HepG2 (cell line): ENCODE data around the gene SLC9A5. TPM values are rescaled to one million over a fixed set of nuclear protein-coding genes. Genes with fewer than 3 reads are reported as not detected.

Source experiments
- ATAC-seq: fragments of 200-7000 bp; cut with Tn5 transposase; 3 replicates; pipeline ENCODE4 v1.9.1; 2020; ENCODE audit warnings: mild to moderate bottlenecking, moderate library complexity
- BruUV-seq: library from RNA; stranded (reverse); fragments of 400-500 nt; replicated peaks from 2 replicates; lab custom pipeline; 2021; lab: Mats Ljungman, UMichigan
- CTCF ChIA-PET: fragments of 300-600 bp; formaldehyde crosslinking; extraction: SDS; loops from one replicate; lab custom pipeline; 2021; ENCODE audit warnings: low total read pairs, inconsistent platforms, low intra/inter-chr PET ratio; lab: Yijun Ruan, JAX
- POLR2A ChIA-PET: fragments of 350-600 bp; sonication (Branson Sonifier 250); formaldehyde crosslinking; loops from one replicate; lab custom pipeline; 2020; ENCODE audit warnings: antibody characterized with exemption, inconsistent platforms; lab: Yijun Ruan, JAX
- DNase-seq: peaks from one replicate; pipeline ENCODE4 v3.0.0-alpha.2; 2015; ENCODE audit warnings: low spot score
- FAIRE-seq: peaks from 3 replicates; lab custom pipeline; 2011; peaks lifted over from hg19 to GRCh38; lab: Jason Lieb, UNC
- H2AFZ ChIP-seq: one replicate; pipeline ENCODE4 v1.6.1; 2011; ENCODE audit warnings: low read length, inconsistent platforms
- H3K27ac ChIP-seq: fragments of 300-600 bp; 3 replicates; pipeline ENCODE4 v1.8.0; 2011; ENCODE audit warnings: mixed run types, mild to moderate bottlenecking, mixed read lengths, low read length, inconsistent platforms; ENCODE audit not compliant: insufficient read depth; ENCODE audit errors: extremely low read length
- H3K27me3 ChIP-seq, 2 experiments: fragments of 200-600 bp in 1 of 2; 2 replicates in 1 of 2; 3 replicates in 1 of 2; pipeline versions ENCODE4 v1.6.0 to v1.8.0; 2011; ENCODE audit warnings: low read length in 2 of 2, mild to moderate bottlenecking in 2 of 2, moderate library complexity in 2 of 2, inconsistent platforms in 1 of 2; ENCODE audit not compliant: insufficient read depth in 2 of 2, control insufficient read depth in 1 of 2
- H3K36me3 ChIP-seq, 2 experiments: fragments of 200-600 bp in 1 of 2; replicated peaks in 1 of 2; 2 replicates in 1 of 2; 3 replicates in 1 of 2; pipeline versions ENCODE4 v1.5.1 to v1.8.0; 2011; ENCODE audit warnings: low read length in 2 of 2, inconsistent platforms in 1 of 2; ENCODE audit not compliant: insufficient read depth in 2 of 2, control insufficient read depth in 1 of 2
- H3K4me1 ChIP-seq: 2 replicates; pipeline ENCODE4 v1.5.1; 2012; ENCODE audit warnings: low read length, inconsistent platforms; ENCODE audit not compliant: insufficient read depth
- H3K4me2 ChIP-seq: 2 replicates; pipeline ENCODE4 v1.6.0; 2011; ENCODE audit warnings: low read depth, low read length, inconsistent platforms
- H3K4me3 ChIP-seq, 3 experiments: fragments of 200-600 bp in 1 of 3; sonication (generic), shearing (Covaris generic) in 1 of 3; replicated peaks in 1 of 3; 2 replicates each; pipeline ENCODE4 v1.5.1; 2011 to 2016; ENCODE audit warnings: low read length in 3 of 3, inconsistent platforms in 2 of 3, low read depth in 2 of 3, mild to moderate bottlenecking in 2 of 3, control low read depth in 1 of 3, mixed read lengths in 1 of 3; ENCODE audit not compliant: insufficient read depth in 1 of 3
- H3K79me2 ChIP-seq: one replicate; pipeline ENCODE4 v1.6.1; 2011; ENCODE audit warnings: low read length, inconsistent platforms; ENCODE audit not compliant: insufficient read depth
- H3K9ac ChIP-seq: 2 replicates; pipeline ENCODE4 v1.6.0; 2011; ENCODE audit warnings: mild to moderate bottlenecking, low read depth, low read length, inconsistent platforms; ENCODE audit not compliant: insufficient read depth
- H3K9me3 ChIP-seq: 2 replicates; pipeline ENCODE4 v1.5.1; 2012; ENCODE audit warnings: mild to moderate bottlenecking, low read length
- H4K20me1 ChIP-seq: 2 replicates; pipeline ENCODE4 v1.6.0; 2011; ENCODE audit warnings: inconsistent platforms, mild to moderate bottlenecking, low read length, moderate library complexity; ENCODE audit not compliant: insufficient read depth
- ARHGAP35 ChIP-seq: sonication (generic); formaldehyde crosslinking; IDR thresholded peaks from 2 replicates; pipeline ENCODE4 v1.9.0; 2022; ENCODE audit warnings: mild to moderate bottlenecking, inconsistent platforms, moderate library complexity, missing genetic modification reagents, borderline replicate concordance
- ATF6 ChIP-seq: sonication (generic); formaldehyde crosslinking; conservative IDR thresholded peaks from 2 replicates; pipeline ENCODE4 v1.4.0; 2020; ENCODE audit warnings: missing genetic modification reagents
- CEBPB ChIP-seq: IDR thresholded peaks from 2 replicates; pipeline ENCODE4 v1.6.1; 2011; ENCODE audit warnings: low read depth, low read length, improper control_type of control experiment, borderline replicate concordance
- DMAP1 ChIP-seq: IDR thresholded peaks from 2 replicates; pipeline ENCODE4 v1.6.1; 2016
- DPF2 ChIP-seq: sonication (generic); formaldehyde crosslinking; IDR thresholded peaks from 2 replicates; pipeline ENCODE4 v1.4.0; 2020; ENCODE audit warnings: mild to moderate bottlenecking, low read depth, missing genetic modification reagents, borderline replicate concordance
- ELF1 ChIP-seq: sonication (generic); formaldehyde crosslinking; IDR thresholded peaks from 2 replicates; pipeline ENCODE4 v1.4.0; 2020; ENCODE audit warnings: missing genetic modification reagents
- SNRNP70 ChIP-seq: fragments of 200-400 bp; formaldehyde crosslinking; IDR thresholded peaks from 2 replicates; pipeline ENCODE4 v1.6.1; 2017; ENCODE audit warnings: mild to moderate bottlenecking, low read depth, low read length, moderate library complexity
- TAF1 ChIP-seq: sonication (generic); formaldehyde crosslinking; IDR thresholded peaks from 2 replicates; pipeline ENCODE4 v1.4.0; 2020; ENCODE audit warnings: missing genetic modification reagents
- TEAD3 ChIP-seq: optimal IDR thresholded peaks from 2 replicates; pipeline ENCODE3; 2016; ENCODE audit warnings: borderline replicate concordance
- THAP7 ChIP-seq: sonication (generic); formaldehyde crosslinking; IDR thresholded peaks from 2 replicates; pipeline ENCODE4 v1.8.1; 2023; ENCODE audit warnings: mild to moderate bottlenecking, missing genetic modification reagents
- ZEB1 ChIP-seq: IDR thresholded peaks from 2 replicates; pipeline ENCODE4 v1.6.1; 2012; ENCODE audit warnings: mild to moderate bottlenecking, low read depth, inconsistent platforms; ENCODE audit not compliant: insufficient replicate concordance
- ZFYVE20 ChIP-seq: sonication (generic); formaldehyde crosslinking; IDR thresholded peaks from 2 replicates; pipeline ENCODE4 v1.8.0; 2023; ENCODE audit warnings: low read depth, mild to moderate bottlenecking, moderate library complexity, missing genetic modification reagents, borderline replicate concordance
- ZMAT3 ChIP-seq: sonication (generic); formaldehyde crosslinking; conservative IDR thresholded peaks from 2 replicates; pipeline ENCODE4 v1.7.0; 2021; ENCODE audit warnings: missing genetic modification reagents
- ZNF230 ChIP-seq: sonication (generic); formaldehyde crosslinking; IDR thresholded peaks from 2 replicates; pipeline ENCODE4 v1.4.0; 2020; ENCODE audit warnings: mild to moderate bottlenecking, missing genetic modification reagents
- ZNF235 ChIP-seq: sonication (generic); formaldehyde crosslinking; IDR thresholded peaks from 2 replicates; pipeline ENCODE4 v1.8.1; 2023; ENCODE audit warnings: mild to moderate bottlenecking, missing genetic modification reagents, borderline replicate concordance
- ZNF260 ChIP-seq: sonication (generic); formaldehyde crosslinking; IDR thresholded peaks from 2 replicates; pipeline ENCODE4 v1.4.0; 2020; ENCODE audit warnings: missing genetic modification reagents, low read depth, mild to moderate bottlenecking, borderline replicate concordance
- ZNF343 ChIP-seq: sonication (generic); formaldehyde crosslinking; IDR thresholded peaks from 2 replicates; pipeline ENCODE4 v1.4.0; 2020; ENCODE audit warnings: mild to moderate bottlenecking, missing genetic modification reagents
- ZNF430 ChIP-seq: sonication (generic); formaldehyde crosslinking; IDR thresholded peaks from 2 replicates; pipeline ENCODE4 v1.9.0; 2021; ENCODE audit warnings: mild to moderate bottlenecking, missing genetic modification reagents
- ZNF546 ChIP-seq: sonication (generic); formaldehyde crosslinking; conservative IDR thresholded peaks from 2 replicates; pipeline ENCODE4 v1.8.1; 2023; ENCODE audit warnings: mild to moderate bottlenecking, missing genetic modification reagents
- ZNF552 ChIP-seq: sonication (generic); formaldehyde crosslinking; IDR thresholded peaks from 2 replicates; pipeline ENCODE4 v1.9.0; 2022; ENCODE audit warnings: missing genetic modification reagents, mild to moderate bottlenecking, borderline replicate concordance
- ZNF768 ChIP-seq: sonication (generic); formaldehyde crosslinking; IDR thresholded peaks from 2 replicates; pipeline ENCODE4 v1.4.0; 2020; ENCODE audit warnings: missing genetic modification reagents
- ZNF781 ChIP-seq: sonication (generic); formaldehyde crosslinking; IDR thresholded peaks from 2 replicates; pipeline ENCODE4 v1.5.1; 2020; ENCODE audit warnings: borderline replicate concordance, mild to moderate bottlenecking, missing genetic modification reagents; ENCODE audit errors: not compliant biosample characterization
- WGBS: methylation state at CpG from one replicate; pipeline ENCODE4 v1.1.6; 2017; ENCODE audit warnings: low lambda C conversion rate; 5-methylcytosine and 5-hydroxymethylcytosine counted together
- in situ Hi-C: cut with HindIII; loops from 2 replicates; pipeline ENCODE4 v1.10.0; 2017; ENCODE audit warnings: low pct_unique_long_range_greater_than_20kb; ENCODE audit not compliant: extremely low pct_ligation_motif_present
- intact Hi-C: fragments of 100-400 bp; cut with micrococcal nuclease; formaldehyde crosslinking; loops from one replicate; pipeline ENCODE4 v1.10.0; 2022; ENCODE audit not compliant: unreplicated experiment
- polyA plus RNA-seq, 8 experiments: library from polyadenylated mRNA; depleted of rRNA in 3 of 8; stranded (reverse) in 7 of 8; unstranded in 1 of 8; fragments of >200 nt; fragmentation: Illumina TruSeq in 4 of 8; extraction: Trizol in 4 of 8; gene quantifications; 2 replicates each; pipeline versions ENCODE4 v1.2.1 to v1.2.3, GENCODE V29; 2011 to 2016; ENCODE audit warnings: low read depth in 4 of 8, missing spikeins in 1 of 8, mixed read lengths in 1 of 8; ENCODE audit not compliant: insufficient read depth in 1 of 8
- total RNA-seq, 5 experiments: library from RNA; depleted of rRNA; stranded (reverse); fragments of >200 nt; fragmentation: Illumina TruSeq; extraction: Trizol; gene quantifications; 2 replicates each; pipeline ENCODE4 v1.2.3, GENCODE V29; 2016; ENCODE audit warnings: low read depth in 1 of 5

SLC9A5 gene
- total and polyA plus RNA-seq, 2 of the 13 experiments (the other 11 are each of a cell fraction or from before 2014, with no cell fraction given) = 0.58 to 1.4 TPM

GRCh38 chr16:67246756-67247191, 2.0 kb upstream of the SLC9A5 start:
- Histone ChIP-seq H3K4me3 (peak overlapping the region; percentile 63 to 85 (median 82)), H3K4me2 (peak overlapping the region; percentile 97), H3K4me1 (peaks cover 60% of the 10 kb centered on the region), H4K20me1 (no peaks in the 10 kb centered on the region), H3K9ac (peak overlapping the region; percentile 69), H3K36me3 (peaks cover 0 to 2% of the 10 kb centered on the region in 2 experiments; a peak in 2 of 5 replicates), H3K27ac (peak overlapping the region; percentile 73), H2AFZ (no peak overlapping the region), H3K27me3 (peaks cover 0 to 22% of the 10 kb centered on the region in 2 experiments; a peak in 3 of 5 replicates), H3K79me2 (no peaks in the 10 kb centered on the region), H3K9me3 (no peaks in the 10 kb centered on the region)
- no TSS peak for BruUV-seq
- peak; percentile 36 for ATAC-seq
- POLR2A ChIA-PET = interaction anchor here (1.0 to 6.1 kb wide), 19 partner anchors 9 to 293 kb away, joined by 3 to 71 read pairs (median 6); partner anchors contain the start of genes HSD11B2, PLEKHG4 and TMEM208
- WGBS = 2% methylated on average over 21 of the region's 26 CpGs
- no peak for FAIRE-seq
- peak; percentile 56 for DNase-seq
- intact Hi-C loops = loop anchor here (1.0 to 2.0 kb wide), 2 partner anchors 19 to 54 kb away; partner anchors contain the start of genes E2F4 and TMEM208
- in situ Hi-C loops = no loop called here
- CTCF ChIA-PET = interaction anchor here (1.3 kb wide), 1 partner anchor 269 kb away, joined by 3 read pairs; no protein-coding TSS in a partner anchor
- 0 out of 2 replicates have a peak, but pooled peaks have one; percentile 16 for TF ChIP-seq ELF1 (CRISPR knock-in tag)
- peak; percentile 2; the same call in 1 of the 2 replicates for TF ChIP-seq ZNF546 (CRISPR knock-in tag)
- TF ChIP-seq TEAD3 (CRISPR knock-in tag) = peak; percentile 30
- TF ChIP-seq ZNF235 (CRISPR knock-in tag) = peak; percentile 46; the same call in 1 of the 2 replicates
- peak; percentile 98 for TF ChIP-seq ZEB1
- no peak for TF ChIP-seq CEBPB
- no peak for TF ChIP-seq ARHGAP35 (CRISPR knock-in tag)
- no peak for TF ChIP-seq ZFYVE20
- TF ChIP-seq ZMAT3 = 0 out of 2 replicates have a peak, but pooled peaks have one; percentile 29
- 0 out of 2 replicates have a peak, but pooled peaks have one; percentile 25 for TF ChIP-seq ZNF343 (CRISPR knock-in tag)
- 0 out of 2 replicates have a peak, but pooled peaks have one; percentile 26 for TF ChIP-seq ATF6 (CRISPR knock-in tag)
- no peak for TF ChIP-seq ZNF430 (CRISPR knock-in tag)
- TF ChIP-seq ZNF230 (CRISPR knock-in tag) = peak; percentile 19; the same call in 1 of the 2 replicates
- TF ChIP-seq TAF1 (CRISPR knock-in tag) = no peak
- 0 out of 2 replicates have a peak, but pooled peaks have one; percentile 20 for TF ChIP-seq ZNF552 (CRISPR knock-in tag)
- TF ChIP-seq DPF2 (CRISPR knock-in tag) = no peak; the same call in 1 of the 2 replicates
- TF ChIP-seq ZNF768 (CRISPR knock-in tag) = 0 out of 2 replicates have a peak, but pooled peaks have one; percentile 5
- 0 out of 2 replicates have a peak, but pooled peaks have one; percentile 39 for TF ChIP-seq THAP7
- TF ChIP-seq ZNF781 (CRISPR knock-in tag) = no peak
- TF ChIP-seq SNRNP70 = no peak
- no peak for TF ChIP-seq DMAP1
- TF ChIP-seq ZNF260 (CRISPR knock-in tag) = 0 out of 2 replicates have a peak, but pooled peaks have one; percentile 41
